ENCODE data around the gene POLR1A. TPM values are rescaled to one million over a fixed set of nuclear protein-coding genes. Genes with fewer than 3 reads are reported as not detected.

POLR1A gene
- total and polyA plus RNA-seq, 10 donors: 1.8 to 39.0 (median 20.1) TPM

DNA sequence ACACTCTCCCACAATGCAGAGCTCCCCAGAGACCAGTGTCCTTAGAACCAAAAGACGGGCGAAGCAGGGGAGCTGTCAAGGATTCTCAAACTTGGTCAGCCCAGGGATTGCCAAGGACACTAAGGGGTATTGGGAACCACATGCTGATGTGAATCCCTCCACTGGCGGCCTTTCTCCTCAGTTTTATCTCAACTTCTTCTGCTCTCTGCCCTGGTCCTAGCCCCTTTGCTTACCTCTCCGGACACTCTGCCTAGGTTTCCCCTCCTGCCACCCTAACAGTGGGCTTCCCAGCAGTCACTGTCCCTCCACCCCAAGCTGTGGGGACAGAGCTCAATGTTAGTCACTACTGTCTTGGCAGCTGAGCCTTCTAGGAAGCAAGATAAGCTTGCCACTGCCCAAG, 61.1 kb downstream of the POLR1A start:
- no peak for TF ChIP-seq POLR2AphosphoS5 (IDR thresholded peaks at IDR 0.05)
- TF ChIP-seq POLR2A (IDR thresholded peaks at IDR 0.05): no peak
- TF ChIP-seq, protein P1, sequence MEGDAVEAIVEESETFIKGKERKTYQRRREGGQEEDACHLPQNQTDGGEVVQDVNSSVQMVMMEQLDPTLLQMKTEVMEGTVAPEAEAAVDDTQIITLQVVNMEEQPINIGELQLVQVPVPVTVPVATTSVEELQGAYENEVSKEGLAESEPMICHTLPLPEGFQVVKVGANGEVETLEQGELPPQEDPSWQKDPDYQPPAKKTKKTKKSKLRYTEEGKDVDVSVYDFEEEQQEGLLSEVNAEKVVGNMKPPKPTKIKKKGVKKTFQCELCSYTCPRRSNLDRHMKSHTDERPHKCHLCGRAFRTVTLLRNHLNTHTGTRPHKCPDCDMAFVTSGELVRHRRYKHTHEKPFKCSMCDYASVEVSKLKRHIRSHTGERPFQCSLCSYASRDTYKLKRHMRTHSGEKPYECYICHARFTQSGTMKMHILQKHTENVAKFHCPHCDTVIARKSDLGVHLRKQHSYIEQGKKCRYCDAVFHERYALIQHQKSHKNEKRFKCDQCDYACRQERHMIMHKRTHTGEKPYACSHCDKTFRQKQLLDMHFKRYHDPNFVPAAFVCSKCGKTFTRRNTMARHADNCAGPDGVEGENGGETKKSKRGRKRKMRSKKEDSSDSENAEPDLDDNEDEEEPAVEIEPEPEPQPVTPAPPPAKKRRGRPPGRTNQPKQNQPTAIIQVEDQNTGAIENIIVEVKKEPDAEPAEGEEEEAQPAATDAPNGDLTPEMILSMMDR (IDR thresholded peaks at IDR 0.05 in 8 of 11, conservative IDR thresholded peaks at IDR 0.05 in 3 of 11): no peak
- Histone ChIP-seq H3K4me3 (no peak overlapping the region), H3K36me3 (peaks cover 2 to 97% (median 62%) of the 10 kb centered on the region in 6 donors), H3K9me3 (no peaks in the 10 kb centered on the region), H3K27me3 (replicated peaks in 1 of 7) (no peaks in the 10 kb centered on the region), H3K27ac (no peak overlapping the region), H3K4me1 (peaks cover under 1 to 40% (median 17%) of the 10 kb centered on the region in 6 donors)
- 95 to 100% (median 99%) methylated on average over 4 of the region's 4 CpGs for WGBS, 5 donors
- intact Hi-C loops (cut with DNase I; ENCODE audit: low total_unique reads): no loop called here
- DNase-seq: no peak

DNA sequence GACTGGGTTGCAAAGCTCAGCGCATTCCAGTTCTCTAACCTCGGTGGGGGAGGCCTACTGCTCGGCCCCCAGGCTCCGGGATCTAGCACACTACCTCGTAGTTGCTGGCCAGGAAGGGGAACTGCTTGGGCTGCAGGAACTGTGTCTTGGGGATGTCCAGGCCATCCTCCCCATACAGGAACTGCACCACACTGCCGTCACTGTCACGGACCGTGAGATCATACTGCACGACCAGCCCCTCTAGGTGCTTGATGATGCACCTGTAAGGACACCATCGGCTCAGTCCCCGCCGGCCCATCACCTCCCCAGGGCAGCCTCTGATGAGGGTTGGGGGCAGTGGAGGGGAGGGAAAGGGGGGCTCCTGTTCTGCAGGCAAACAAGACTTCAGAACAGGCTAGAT, 61.6 kb downstream of the POLR1A start:
- no peaks in the 10 kb centered on the region for H3K9me3 ChIP-seq
- WGBS, 5 donors: 68 to 93% (median 89%) methylated on average over 11 to 12 of the region's 12 CpGs
- no peak overlapping the region for H3K4me3 ChIP-seq
- intact Hi-C loops (cut with DNase I; ENCODE audit: low total_unique reads): no loop called here
- H3K27ac ChIP-seq: no peak overlapping the region
- no peaks in the 10 kb centered on the region for H3K27me3 ChIP-seq (replicated peaks in 1 of 7)
- no peak for DNase-seq
- peaks cover 2 to 97% (median 58%) of the 10 kb centered on the region in 6 donors for H3K36me3 ChIP-seq
- TF ChIP-seq POLR2AphosphoS5 (IDR thresholded peaks at IDR 0.05): no peak
- TF ChIP-seq POLR2A (IDR thresholded peaks at IDR 0.05): no peak
- TF ChIP-seq, protein P1 (IDR thresholded peaks at IDR 0.05 in 8 of 11, conservative IDR thresholded peaks at IDR 0.05 in 3 of 11): no peak
- H3K4me1 ChIP-seq: peaks cover 7 to 45% (median 23%) of the 10 kb centered on the region in 6 donors

DNA sequence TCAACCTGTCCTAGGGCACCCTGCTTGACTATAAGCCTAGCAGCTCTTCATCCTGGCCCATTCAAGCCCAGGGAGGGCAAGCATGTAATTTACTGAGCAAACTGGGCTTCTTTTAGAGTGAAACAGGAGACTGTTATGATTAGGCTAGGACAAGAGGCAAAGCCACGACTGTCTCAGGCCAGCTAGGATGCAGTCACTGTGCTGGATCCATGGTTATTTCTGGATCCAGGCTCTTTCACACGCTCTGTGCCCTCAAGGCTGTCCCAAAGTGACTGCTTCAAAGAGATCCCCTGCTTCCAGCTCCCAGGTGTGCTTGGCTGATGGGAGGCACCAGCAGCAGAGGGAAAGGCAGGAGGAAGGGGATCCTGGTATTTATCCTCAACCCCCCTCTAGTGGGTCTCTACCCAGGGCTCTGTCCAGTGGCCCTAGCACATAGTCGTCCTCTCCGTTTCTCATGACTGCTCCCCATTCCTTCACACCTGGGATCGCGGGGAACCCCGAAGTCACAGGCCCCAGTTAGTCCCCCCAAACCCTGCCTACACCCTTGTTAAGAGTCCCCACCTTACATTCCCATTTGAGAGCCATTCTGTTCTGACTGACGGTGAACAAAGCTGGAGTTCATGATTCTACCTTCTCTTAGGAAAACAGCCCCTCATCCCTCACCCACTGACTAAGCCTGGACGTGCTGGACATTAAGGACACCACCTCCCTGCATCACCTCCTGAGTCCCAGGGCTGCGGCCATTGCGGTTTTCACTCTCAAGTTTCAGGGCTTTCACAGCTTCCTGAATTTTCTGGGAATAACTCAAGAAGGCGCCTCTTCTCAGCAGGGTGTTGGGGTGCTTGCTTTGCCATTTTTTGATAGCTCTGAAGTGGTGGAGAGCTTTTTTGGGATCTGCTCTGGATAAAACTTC, 63.2 kb downstream of the POLR1A start:
- WGBS, 5 donors: 94 to 97% (median 96%) methylated on average over 12 of the region's 12 CpGs
- DNase-seq: no peak
- intact Hi-C loops (cut with DNase I; ENCODE audit: low total_unique reads): no loop called here
- no peaks in the 10 kb centered on the region for H3K27me3 ChIP-seq (replicated peaks in 1 of 7)
- peaks cover 22 to 49% (median 33%) of the 10 kb centered on the region in 6 donors for H3K4me1 ChIP-seq
- no peaks in the 10 kb centered on the region for H3K9me3 ChIP-seq
- peaks cover 2 to 91% (median 44%) of the 10 kb centered on the region in 6 donors for H3K36me3 ChIP-seq
- TF ChIP-seq POLR2AphosphoS5 (IDR thresholded peaks at IDR 0.05) (no peak), POLR2A (IDR thresholded peaks at IDR 0.05) (no peak)
- TF ChIP-seq, protein P1 (IDR thresholded peaks at IDR 0.05 in 8 of 11, conservative IDR thresholded peaks at IDR 0.05 in 3 of 11): no peak
- no peak overlapping the region for H3K4me3 ChIP-seq
- no peak overlapping the region for H3K27ac ChIP-seq

DNA sequence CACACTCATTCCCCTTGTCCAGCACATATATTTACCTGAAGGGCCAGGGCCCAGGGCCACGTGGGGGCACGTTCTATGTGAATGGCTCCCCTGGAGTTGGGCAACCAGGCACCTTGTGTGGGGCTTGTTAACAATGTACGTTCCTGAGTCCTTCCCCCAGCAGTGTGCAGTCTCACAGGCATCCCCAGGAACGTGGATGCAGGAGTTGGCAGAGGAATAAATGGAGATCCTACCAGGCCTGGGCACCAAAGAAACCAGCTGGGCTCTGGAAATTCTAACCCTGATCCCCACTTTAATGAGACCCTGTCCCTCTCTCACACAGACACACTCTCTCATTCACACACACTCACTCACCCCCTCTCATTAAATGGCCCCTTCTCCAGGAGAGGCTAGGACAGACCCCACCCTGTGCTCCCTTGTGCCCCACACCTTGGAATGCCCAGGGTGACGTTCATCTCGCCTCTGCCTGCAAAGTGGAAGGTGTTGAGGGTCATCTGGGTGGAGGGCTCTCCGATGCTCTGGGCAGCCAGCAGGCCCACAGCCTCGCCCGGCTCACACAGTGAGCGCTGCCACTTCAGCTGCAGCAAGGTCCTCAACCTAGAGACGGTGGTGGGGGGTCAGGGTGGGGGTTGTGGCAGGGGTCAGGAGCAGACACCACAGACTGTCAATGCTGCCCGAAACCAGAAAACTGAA, 65.6 kb downstream of the POLR1A start:
- intact Hi-C loops (cut with DNase I; ENCODE audit: low total_unique reads): no loop called here
- 90 to 97% (median 95%) methylated on average over 11 to 12 of the region's 12 CpGs for WGBS, 5 donors
- DNase-seq: peak; percentile 70
- Histone ChIP-seq H3K27ac (peak overlapping the region in 6 of 8 donors; percentile 59 to 97 (median 94)), H3K27me3 (replicated peaks in 1 of 7) (no peaks in the 10 kb centered on the region), H3K4me1 (peaks cover 44 to 64% (median 50%) of the 10 kb centered on the region in 6 donors), H3K9me3 (no peaks in the 10 kb centered on the region), H3K36me3 (peaks cover 2 to 70% (median 31%) of the 10 kb centered on the region in 6 donors), H3K4me3 (no peak overlapping the region)
- TF ChIP-seq, protein P1 (IDR thresholded peaks at IDR 0.05 in 8 of 11, conservative IDR thresholded peaks at IDR 0.05 in 3 of 11): no peak
- no peak for TF ChIP-seq POLR2A (IDR thresholded peaks at IDR 0.05)
